ENCODE data around the gene DCTPP1. TPM values are rescaled to one million over a fixed set of nuclear protein-coding genes. Genes with fewer than 3 reads are reported as not detected.

The DCTPP1 gene
- total and polyA plus RNA-seq, 2 of the 13 experiments (the other 11 are each of a cell fraction or from before 2014, with no cell fraction given): 54.8 to 74.4 TPM

GRCh38 chr16:30398661-30399434 is 31.0 kb downstream of the DCTPP1 start:
- in situ Hi-C loops (cut with HindIII; ENCODE audit: extremely low pct_ligation_motif_present, low pct_unique_long_range_greater_than_20kb): no loop called here
- TF ChIP-seq ZNF576 (CRISPR knock-in tag; IDR thresholded peaks at IDR 0.05): no peak
- TF ChIP-seq, protein P1, sequence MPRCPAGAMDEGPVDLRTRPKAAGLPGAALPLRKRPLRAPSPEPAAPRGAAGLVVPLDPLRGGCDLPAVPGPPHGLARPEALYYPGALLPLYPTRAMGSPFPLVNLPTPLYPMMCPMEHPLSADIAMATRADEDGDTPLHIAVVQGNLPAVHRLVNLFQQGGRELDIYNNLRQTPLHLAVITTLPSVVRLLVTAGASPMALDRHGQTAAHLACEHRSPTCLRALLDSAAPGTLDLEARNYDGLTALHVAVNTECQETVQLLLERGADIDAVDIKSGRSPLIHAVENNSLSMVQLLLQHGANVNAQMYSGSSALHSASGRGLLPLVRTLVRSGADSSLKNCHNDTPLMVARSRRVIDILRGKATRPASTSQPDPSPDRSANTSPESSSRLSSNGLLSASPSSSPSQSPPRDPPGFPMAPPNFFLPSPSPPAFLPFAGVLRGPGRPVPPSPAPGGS (CRISPR knock-in tag; IDR thresholded peaks at IDR 0.05): no peak
- no peak for TF ChIP-seq TOE1 (CRISPR knock-in tag; IDR thresholded peaks at IDR 0.05)
- TF ChIP-seq, protein P2, sequence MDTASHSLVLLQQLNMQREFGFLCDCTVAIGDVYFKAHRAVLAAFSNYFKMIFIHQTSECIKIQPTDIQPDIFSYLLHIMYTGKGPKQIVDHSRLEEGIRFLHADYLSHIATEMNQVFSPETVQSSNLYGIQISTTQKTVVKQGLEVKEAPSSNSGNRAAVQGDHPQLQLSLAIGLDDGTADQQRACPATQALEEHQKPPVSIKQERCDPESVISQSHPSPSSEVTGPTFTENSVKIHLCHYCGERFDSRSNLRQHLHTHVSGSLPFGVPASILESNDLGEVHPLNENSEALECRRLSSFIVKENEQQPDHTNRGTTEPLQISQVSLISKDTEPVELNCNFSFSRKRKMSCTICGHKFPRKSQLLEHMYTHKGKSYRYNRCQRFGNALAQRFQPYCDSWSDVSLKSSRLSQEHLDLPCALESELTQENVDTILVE (CRISPR knock-in tag; IDR thresholded peaks at IDR 0.05): no peak
- TF ChIP-seq, protein P3, sequence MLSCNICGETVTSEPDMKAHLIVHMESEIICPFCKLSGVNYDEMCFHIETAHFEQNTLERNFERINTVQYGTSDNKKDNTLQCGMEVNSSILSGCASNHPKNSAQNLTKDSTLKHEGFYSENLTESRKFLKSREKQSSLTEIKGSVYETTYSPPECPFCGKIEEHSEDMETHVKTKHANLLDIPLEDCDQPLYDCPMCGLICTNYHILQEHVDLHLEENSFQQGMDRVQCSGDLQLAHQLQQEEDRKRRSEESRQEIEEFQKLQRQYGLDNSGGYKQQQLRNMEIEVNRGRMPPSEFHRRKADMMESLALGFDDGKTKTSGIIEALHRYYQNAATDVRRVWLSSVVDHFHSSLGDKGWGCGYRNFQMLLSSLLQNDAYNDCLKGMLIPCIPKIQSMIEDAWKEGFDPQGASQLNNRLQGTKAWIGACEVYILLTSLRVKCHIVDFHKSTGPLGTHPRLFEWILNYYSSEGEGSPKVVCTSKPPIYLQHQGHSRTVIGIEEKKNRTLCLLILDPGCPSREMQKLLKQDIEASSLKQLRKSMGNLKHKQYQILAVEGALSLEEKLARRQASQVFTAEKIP (CRISPR knock-in tag; IDR thresholded peaks at IDR 0.05; ENCODE audit: borderline replicate concordance): no peak
- TF ChIP-seq, protein P4, sequence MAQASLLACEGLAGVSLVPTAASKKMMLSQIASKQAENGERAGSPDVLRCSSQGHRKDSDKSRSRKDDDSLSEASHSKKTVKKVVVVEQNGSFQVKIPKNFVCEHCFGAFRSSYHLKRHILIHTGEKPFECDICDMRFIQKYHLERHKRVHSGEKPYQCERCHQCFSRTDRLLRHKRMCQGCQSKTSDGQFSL (CRISPR knock-in tag; IDR thresholded peaks at IDR 0.05): 0 out of 2 replicates have a peak, but pooled peaks have one; percentile 32
- TF ChIP-seq ZKSCAN1 (IDR thresholded peaks at IDR 0.05; ENCODE audit: low read length): 0 out of 2 replicates have a peak, but pooled peaks have one; percentile 62
- TF ChIP-seq, protein P5, sequence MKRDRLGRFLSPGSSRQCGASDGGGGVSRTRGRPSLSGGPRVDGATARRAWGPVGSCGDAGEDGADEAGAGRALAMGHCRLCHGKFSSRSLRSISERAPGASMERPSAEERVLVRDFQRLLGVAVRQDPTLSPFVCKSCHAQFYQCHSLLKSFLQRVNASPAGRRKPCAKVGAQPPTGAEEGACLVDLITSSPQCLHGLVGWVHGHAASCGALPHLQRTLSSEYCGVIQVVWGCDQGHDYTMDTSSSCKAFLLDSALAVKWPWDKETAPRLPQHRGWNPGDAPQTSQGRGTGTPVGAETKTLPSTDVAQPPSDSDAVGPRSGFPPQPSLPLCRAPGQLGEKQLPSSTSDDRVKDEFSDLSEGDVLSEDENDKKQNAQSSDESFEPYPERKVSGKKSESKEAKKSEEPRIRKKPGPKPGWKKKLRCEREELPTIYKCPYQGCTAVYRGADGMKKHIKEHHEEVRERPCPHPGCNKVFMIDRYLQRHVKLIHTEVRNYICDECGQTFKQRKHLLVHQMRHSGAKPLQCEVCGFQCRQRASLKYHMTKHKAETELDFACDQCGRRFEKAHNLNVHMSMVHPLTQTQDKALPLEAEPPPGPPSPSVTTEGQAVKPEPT (CRISPR knock-in tag; IDR thresholded peaks at IDR 0.05; ENCODE audit: low read depth): no peak
- TF ChIP-seq AGO2 (optimal IDR thresholded peaks at IDR 0.05; ENCODE audit: low read depth, low read length): peak; percentile 47
- no peak for TF ChIP-seq ZNF746 (CRISPR knock-in tag; IDR thresholded peaks at IDR 0.05)
- no peak for TF ChIP-seq ZNF326 (CRISPR knock-in tag; IDR thresholded peaks at IDR 0.05; ENCODE audit: borderline replicate concordance)
- peak; percentile 42; the same call in 1 of the 2 replicates for TF ChIP-seq ZC3H13 (CRISPR knock-in tag; IDR thresholded peaks at IDR 0.05)
- TF ChIP-seq ZNF503 (CRISPR knock-in tag; IDR thresholded peaks at IDR 0.05): no peak

More at GRCh38 chr16:30398661-30399434, 31.0 kb downstream of the DCTPP1 start:
- H3K4me2 ChIP-seq (ENCODE audit: low read depth, low read length): no peak overlapping the region
- BruUV-seq (replicated peaks): no TSS peak
- no peaks in the 10 kb centered on the region; the same call in 1 of the 2 replicates for H4K20me1 ChIP-seq (ENCODE audit: insufficient read depth, low read length)
- 90% methylated on average over 19 of the region's 23 CpGs for WGBS (ENCODE audit: low lambda C conversion rate)
- no peak overlapping the region for H3K4me3 ChIP-seq (replicated peaks in 1 of 3; ENCODE audit: insufficient read depth in 1 of 3, low read depth in 2 of 3, low read length in 3 of 3)
- H3K9ac ChIP-seq (ENCODE audit: insufficient read depth, low read depth, low read length): no peak overlapping the region
- intact Hi-C loops (cut with micrococcal nuclease; ENCODE audit: unreplicated experiment): no loop called here
- no peaks in the 10 kb centered on the region for H3K27me3 ChIP-seq (ENCODE audit: control insufficient read depth in 1 of 2, insufficient read depth in 2 of 2, low read length in 2 of 2)
- no peak overlapping the region for H3K27ac ChIP-seq (ENCODE audit: extremely low read length, insufficient read depth, low read length)
- ChIA-PET POLR2A (interaction anchor here (2.9 kb wide), 1 partner anchor 9 kb away, joined by 16 read pairs; the partner anchor contains the start of gene ZNF771), CTCF (ENCODE audit: low intra/inter-chr PET ratio, low total read pairs) (no interaction called here)
- no peaks in the 10 kb centered on the region for H3K9me3 ChIP-seq (ENCODE audit: low read length)
- H3K36me3 ChIP-seq (replicated peaks in 1 of 2; ENCODE audit: control insufficient read depth in 1 of 2, insufficient read depth in 2 of 2, low read length in 2 of 2): peaks cover 3 to 17% of the 10 kb centered on the region in 2 experiments; a peak in 4 of 5 replicates
- FAIRE-seq (no peak), DNase-seq (ENCODE audit: low spot score) (no peak), ATAC-seq (no peak)
- H3K79me2 ChIP-seq (ENCODE audit: insufficient read depth, low read length): peaks cover 17% of the 10 kb centered on the region
- peaks cover 55% of the 10 kb centered on the region for H3K4me1 ChIP-seq (ENCODE audit: insufficient read depth, low read length)
- H2AFZ ChIP-seq (ENCODE audit: low read length): no peak overlapping the region

Measured in HepG2 (cell line).